ENCODE measurements around the gene TMEM229B. TPM values are rescaled to one million over a fixed set of nuclear protein-coding genes. Genes with fewer than 3 reads are reported as not detected.

Gene TMEM229B
- total and polyA plus RNA-seq, 4 donors, result 0.40 to 2.0 (median 1.6) TPM

GRCh38 chr14:67525389-67525788 is 36.9 kb upstream of the TMEM229B start (continued):
- TF ChIP-seq, protein P1, sequence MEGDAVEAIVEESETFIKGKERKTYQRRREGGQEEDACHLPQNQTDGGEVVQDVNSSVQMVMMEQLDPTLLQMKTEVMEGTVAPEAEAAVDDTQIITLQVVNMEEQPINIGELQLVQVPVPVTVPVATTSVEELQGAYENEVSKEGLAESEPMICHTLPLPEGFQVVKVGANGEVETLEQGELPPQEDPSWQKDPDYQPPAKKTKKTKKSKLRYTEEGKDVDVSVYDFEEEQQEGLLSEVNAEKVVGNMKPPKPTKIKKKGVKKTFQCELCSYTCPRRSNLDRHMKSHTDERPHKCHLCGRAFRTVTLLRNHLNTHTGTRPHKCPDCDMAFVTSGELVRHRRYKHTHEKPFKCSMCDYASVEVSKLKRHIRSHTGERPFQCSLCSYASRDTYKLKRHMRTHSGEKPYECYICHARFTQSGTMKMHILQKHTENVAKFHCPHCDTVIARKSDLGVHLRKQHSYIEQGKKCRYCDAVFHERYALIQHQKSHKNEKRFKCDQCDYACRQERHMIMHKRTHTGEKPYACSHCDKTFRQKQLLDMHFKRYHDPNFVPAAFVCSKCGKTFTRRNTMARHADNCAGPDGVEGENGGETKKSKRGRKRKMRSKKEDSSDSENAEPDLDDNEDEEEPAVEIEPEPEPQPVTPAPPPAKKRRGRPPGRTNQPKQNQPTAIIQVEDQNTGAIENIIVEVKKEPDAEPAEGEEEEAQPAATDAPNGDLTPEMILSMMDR (IDR thresholded peaks at IDR 0.05; ENCODE audit: low read depth, low read length, missing input control), result no peak
- TF ChIP-seq GABPA (IDR thresholded peaks at IDR 0.05 in 1 of 2, conservative IDR thresholded peaks at IDR 0.05 in 1 of 2) (no peak), SP1 (IDR thresholded peaks at IDR 0.05) (no peak), NR2F2 (IDR thresholded peaks at IDR 0.05) (no peak), EGR1 (IDR thresholded peaks at IDR 0.05; ENCODE audit: low read depth in 2 of 2) (no peak)

DNA sequence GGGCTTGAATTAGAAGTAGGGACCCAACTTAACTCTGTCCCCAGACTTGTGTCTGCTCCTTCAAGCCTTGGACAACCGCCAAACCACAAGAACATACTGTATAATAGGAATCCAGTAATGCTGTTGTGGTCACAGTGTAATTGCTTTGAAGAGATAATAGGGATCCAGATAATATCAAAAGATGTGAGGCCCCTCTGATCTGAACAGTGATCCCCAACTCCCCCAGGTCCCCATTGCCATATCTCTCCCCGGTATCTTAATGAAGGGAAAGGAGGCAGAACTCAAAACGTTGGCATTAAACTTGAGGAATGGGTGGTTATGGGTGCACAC is 36.1 kb upstream of the TMEM229B start:
- Histone ChIP-seq H3K27me3 (ENCODE audit: control insufficient read depth in 4 of 4, insufficient read depth in 4 of 4, low read length in 3 of 4) (no peaks in the 10 kb centered on the region), H3K9me3 (ENCODE audit: control insufficient read depth in 4 of 4, low read length in 3 of 4) (no peaks in the 10 kb centered on the region), H3K4me1 (ENCODE audit: control insufficient read depth in 4 of 4, insufficient read depth in 4 of 4, low read length in 3 of 4) (peaks cover 0 to 4% (median 0%) of the 10 kb centered on the region in 4 donors), H3K27ac (ENCODE audit: low read depth in 1 of 2, low read length in 2 of 2) (no peak overlapping the region), H3K9ac (ENCODE audit: low read depth in 1 of 2, low read length in 2 of 2) (no peak overlapping the region), H3K36me3 (ENCODE audit: control insufficient read depth in 4 of 4, insufficient read depth in 3 of 4, low read depth in 1 of 4, low read length in 3 of 4) (no peaks in the 10 kb centered on the region), H3K4me3 (ENCODE audit: low read depth in 1 of 3, low read length in 3 of 3) (no peak overlapping the region)
- TF ChIP-seq, protein P2, sequence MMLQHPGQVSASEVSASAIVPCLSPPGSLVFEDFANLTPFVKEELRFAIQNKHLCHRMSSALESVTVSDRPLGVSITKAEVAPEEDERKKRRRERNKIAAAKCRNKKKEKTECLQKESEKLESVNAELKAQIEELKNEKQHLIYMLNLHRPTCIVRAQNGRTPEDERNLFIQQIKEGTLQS (IDR thresholded peaks at IDR 0.05), result no peak
- no peak for TF ChIP-seq JUND (IDR thresholded peaks at IDR 0.05)
- TF ChIP-seq FOXA1 (IDR thresholded peaks at IDR 0.05), result no peak
- no peak for TF ChIP-seq YY1 (IDR thresholded peaks at IDR 0.05)
- TF ChIP-seq HNF4A (conservative IDR thresholded peaks at IDR 0.05), result no peak
- TF ChIP-seq, protein P3, sequence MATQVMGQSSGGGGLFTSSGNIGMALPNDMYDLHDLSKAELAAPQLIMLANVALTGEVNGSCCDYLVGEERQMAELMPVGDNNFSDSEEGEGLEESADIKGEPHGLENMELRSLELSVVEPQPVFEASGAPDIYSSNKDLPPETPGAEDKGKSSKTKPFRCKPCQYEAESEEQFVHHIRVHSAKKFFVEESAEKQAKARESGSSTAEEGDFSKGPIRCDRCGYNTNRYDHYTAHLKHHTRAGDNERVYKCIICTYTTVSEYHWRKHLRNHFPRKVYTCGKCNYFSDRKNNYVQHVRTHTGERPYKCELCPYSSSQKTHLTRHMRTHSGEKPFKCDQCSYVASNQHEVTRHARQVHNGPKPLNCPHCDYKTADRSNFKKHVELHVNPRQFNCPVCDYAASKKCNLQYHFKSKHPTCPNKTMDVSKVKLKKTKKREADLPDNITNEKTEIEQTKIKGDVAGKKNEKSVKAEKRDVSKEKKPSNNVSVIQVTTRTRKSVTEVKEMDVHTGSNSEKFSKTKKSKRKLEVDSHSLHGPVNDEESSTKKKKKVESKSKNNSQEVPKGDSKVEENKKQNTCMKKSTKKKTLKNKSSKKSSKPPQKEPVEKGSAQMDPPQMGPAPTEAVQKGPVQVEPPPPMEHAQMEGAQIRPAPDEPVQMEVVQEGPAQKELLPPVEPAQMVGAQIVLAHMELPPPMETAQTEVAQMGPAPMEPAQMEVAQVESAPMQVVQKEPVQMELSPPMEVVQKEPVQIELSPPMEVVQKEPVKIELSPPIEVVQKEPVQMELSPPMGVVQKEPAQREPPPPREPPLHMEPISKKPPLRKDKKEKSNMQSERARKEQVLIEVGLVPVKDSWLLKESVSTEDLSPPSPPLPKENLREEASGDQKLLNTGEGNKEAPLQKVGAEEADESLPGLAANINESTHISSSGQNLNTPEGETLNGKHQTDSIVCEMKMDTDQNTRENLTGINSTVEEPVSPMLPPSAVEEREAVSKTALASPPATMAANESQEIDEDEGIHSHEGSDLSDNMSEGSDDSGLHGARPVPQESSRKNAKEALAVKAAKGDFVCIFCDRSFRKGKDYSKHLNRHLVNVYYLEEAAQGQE (IDR thresholded peaks at IDR 0.05), result no peak
- TF ChIP-seq RXRA (IDR thresholded peaks at IDR 0.05), result no peak
- TF ChIP-seq SP1 (IDR thresholded peaks at IDR 0.05), result no peak
- no peak for DNase-seq (ENCODE audit: low spot score)
- WGBS, result 63% methylated on average over 3 of the region's 3 CpGs

DNA sequence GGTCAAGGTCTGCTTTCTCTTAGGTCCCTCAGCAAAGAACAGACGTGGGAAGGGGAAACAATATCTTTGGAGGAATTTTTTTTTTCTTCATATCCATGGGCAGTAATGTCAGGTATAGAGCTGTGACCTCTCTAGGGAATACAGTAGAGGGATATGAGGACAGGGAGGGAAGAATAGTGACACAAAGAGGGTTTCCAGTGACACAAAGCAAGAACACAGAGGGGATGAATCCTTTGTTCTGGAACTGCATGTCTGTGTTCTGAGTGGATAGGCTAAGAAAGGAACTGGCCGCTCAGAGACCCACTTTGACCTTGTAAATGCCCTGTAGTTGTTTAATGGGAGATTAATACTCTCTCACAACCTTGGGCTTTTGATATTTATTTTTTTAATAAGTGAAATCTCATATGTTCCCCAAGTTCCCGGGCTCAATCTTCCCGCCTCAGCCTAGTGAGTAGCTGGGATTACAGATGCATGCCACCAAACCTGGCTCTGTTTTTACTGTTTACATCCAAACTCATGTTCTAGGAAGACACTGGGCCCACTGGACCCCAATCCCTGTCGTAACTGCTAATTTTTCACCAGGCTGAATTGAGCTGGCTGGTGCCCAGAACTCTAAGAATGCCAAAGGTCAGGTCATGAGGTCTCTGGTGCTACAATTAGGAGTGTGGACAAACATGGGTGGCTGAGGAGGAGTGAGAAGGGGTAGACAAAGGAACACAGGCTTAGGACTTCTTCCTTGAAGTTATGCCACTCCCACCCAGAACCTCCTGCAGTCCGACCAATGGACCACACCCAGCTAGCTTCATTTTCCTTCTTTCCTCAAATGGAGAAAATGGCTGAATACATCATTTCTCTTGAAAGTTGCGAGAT is 35.5 kb upstream of the TMEM229B start:
- TF ChIP-seq RXRA (IDR thresholded peaks at IDR 0.05), result peak; percentile 26 to 45
- TF ChIP-seq GABPA (IDR thresholded peaks at IDR 0.05 in 1 of 2, conservative IDR thresholded peaks at IDR 0.05 in 1 of 2), result no peak
- TF ChIP-seq, protein P1 (IDR thresholded peaks at IDR 0.05; ENCODE audit: low read depth, low read length, missing input control), result no peak
- peak; percentile 51 to 65 for TF ChIP-seq HNF4A (conservative IDR thresholded peaks at IDR 0.05)
- TF ChIP-seq MAX (IDR thresholded peaks at IDR 0.05), result no peak
- peak; percentile 35 for TF ChIP-seq NR2F2 (IDR thresholded peaks at IDR 0.05)
- TF ChIP-seq SP1 (IDR thresholded peaks at IDR 0.05), result peak; percentile 49
- TF ChIP-seq, protein P4, sequence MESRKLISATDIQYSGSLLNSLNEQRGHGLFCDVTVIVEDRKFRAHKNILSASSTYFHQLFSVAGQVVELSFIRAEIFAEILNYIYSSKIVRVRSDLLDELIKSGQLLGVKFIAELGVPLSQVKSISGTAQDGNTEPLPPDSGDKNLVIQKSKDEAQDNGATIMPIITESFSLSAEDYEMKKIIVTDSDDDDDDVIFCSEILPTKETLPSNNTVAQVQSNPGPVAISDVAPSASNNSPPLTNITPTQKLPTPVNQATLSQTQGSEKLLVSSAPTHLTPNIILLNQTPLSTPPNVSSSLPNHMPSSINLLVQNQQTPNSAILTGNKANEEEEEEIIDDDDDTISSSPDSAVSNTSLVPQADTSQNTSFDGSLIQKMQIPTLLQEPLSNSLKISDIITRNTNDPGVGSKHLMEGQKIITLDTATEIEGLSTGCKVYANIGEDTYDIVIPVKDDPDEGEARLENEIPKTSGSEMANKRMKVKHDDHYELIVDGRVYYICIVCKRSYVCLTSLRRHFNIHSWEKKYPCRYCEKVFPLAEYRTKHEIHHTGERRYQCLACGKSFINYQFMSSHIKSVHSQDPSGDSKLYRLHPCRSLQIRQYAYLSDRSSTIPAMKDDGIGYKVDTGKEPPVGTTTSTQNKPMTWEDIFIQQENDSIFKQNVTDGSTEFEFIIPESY (IDR thresholded peaks at IDR 0.05), result no peak
- TF ChIP-seq RAD21 (IDR thresholded peaks at IDR 0.05), result no peak
- TF ChIP-seq, protein P2 (IDR thresholded peaks at IDR 0.05), result no peak
- no peak for TF ChIP-seq YY1 (IDR thresholded peaks at IDR 0.05)
- TF ChIP-seq JUND (IDR thresholded peaks at IDR 0.05), result no peak
- Histone ChIP-seq H3K9ac (ENCODE audit: low read depth in 1 of 2, low read length in 2 of 2) (no peak overlapping the region), H3K27me3 (ENCODE audit: control insufficient read depth in 4 of 4, insufficient read depth in 4 of 4, low read length in 3 of 4) (no peaks in the 10 kb centered on the region), H3K27ac (ENCODE audit: low read depth in 1 of 2, low read length in 2 of 2) (no peak overlapping the region), H3K9me3 (ENCODE audit: control insufficient read depth in 4 of 4, low read length in 3 of 4) (no peaks in the 10 kb centered on the region), H3K36me3 (ENCODE audit: control insufficient read depth in 4 of 4, insufficient read depth in 3 of 4, low read depth in 1 of 4, low read length in 3 of 4) (no peaks in the 10 kb centered on the region), H3K4me1 (ENCODE audit: control insufficient read depth in 4 of 4, insufficient read depth in 4 of 4, low read length in 3 of 4) (peaks cover 0 to 4% (median 0%) of the 10 kb centered on the region in 4 donors), H3K4me3 (ENCODE audit: low read depth in 1 of 3, low read length in 3 of 3) (no peak overlapping the region)
- DNase-seq (ENCODE audit: low spot score), result no peak
- 69% methylated on average over 7 of the region's 7 CpGs for WGBS

Data from liver (tissue), 9 donors.